ENCODE results near the gene UGT1A3.

UGT1A3 gene

DNA sequence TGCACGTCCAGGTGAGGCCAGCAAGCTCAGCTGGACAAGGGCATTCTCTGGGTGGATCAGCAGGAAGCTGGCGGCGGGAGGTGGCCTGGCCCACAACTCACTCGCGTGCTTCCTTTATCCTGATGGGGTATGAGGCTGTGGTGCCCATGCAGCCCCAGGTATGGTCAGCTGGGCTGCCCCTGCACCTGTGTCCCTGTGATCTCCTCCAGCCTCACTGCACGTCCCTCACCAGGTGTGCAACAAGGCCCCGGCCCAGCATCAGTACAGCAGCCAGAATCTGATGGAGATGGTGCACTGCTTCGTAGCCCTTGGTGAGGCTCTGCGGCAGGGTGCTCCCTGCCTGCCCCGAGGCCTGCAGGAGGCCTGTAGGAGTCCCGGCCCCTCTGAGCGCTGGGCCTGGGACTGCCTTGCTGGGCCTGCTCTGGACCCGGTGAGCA lies 66.9 kb downstream of the UGT1A3 start:
- DNase-seq (ENCODE audit: low spot score), result no peak

DNA sequence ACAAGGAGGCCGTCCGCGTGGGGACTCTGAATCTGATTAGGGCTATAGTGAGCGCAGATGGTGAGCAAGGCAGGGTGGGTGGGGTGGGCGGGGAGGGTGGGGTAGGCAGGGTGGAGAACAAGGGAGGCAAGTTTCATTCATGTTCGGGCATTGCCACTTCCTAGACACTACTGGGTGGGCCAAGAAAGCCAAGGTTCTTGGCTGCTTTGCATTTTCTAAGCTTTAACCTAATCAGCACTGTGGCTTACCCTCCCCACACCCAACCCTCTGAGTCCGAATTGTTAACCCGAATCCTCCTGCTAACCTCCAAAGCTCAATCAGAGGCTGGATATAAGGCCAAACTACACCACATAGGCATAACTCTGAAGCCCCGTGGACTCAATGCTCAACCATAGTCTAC lies 67.4 kb downstream of the UGT1A3 start:
- DNase-seq (ENCODE audit: low spot score), result no peak

DNA sequence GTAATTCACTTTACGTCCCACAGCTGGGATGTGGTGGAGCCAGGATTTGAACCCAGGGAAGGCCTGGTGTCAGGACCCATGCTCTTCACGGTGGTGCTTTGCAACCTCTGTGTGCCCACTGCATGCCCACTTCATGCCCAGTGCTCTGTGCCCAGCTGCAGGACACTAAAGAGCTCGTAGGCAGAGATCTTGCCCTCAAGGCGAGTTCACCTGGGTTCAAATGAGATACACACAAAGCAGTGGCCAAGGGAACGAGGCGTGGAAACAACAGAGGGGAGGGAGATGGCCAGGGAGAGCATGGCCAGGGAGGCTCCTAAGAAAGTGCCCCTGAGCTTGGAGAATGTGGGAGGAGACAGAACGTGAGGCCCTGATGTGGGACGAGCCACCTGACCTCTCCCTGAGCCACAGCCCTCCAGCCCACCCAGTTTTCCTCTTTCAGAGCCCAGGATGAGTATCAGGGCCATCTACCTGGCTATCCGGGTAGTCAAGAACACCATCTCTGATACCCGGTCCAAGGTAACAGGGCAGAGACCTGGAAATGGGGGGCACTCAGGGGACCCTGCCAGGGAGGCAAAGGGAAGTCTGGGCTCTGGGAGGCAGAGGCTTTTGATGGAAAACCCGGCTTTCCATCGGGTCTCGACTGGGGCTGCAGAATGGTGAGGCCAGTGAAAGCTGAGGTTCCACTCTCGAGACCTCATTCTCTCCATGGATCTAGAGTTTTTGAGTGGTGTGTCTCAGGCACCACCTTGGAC lies 69.7 kb downstream of the UGT1A3 start:
- no peak for DNase-seq (ENCODE audit: low spot score)

- no peak for DNase-seq (ENCODE audit: low spot score)
Observed at GRCh38 chr2:233799087-233799665, 70.3 kb downstream of the UGT1A3 start.

DNA sequence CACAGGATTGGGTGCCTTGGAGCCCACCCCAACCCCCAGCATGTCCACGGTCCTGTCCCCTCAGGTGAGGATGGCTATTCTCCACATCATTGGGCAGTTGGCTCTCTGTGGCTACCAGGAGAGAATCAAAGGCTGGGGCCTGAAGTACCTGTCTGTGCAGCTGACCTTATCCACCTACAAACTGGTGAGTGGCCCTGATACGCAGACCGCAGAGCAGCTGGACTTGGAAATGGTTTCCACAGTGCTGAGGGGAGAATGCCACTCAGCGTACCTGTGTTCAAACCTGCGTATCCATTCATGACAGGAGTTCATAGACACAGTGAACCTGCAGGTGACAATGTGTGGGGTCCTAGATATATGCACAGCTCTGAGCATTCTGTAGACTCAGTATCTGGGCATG lies 70.9 kb downstream of the UGT1A3 start:
- no peak for DNase-seq (ENCODE audit: low spot score)

GRCh38 chr2:233800208-233800607 lies 71.4 kb downstream of the UGT1A3 start:
- DNase-seq (ENCODE audit: low spot score), result no peak

- peak; percentile 39 for DNase-seq (ENCODE audit: low spot score)
Observed at GRCh38 chr2:233801357-233802131, 72.7 kb downstream of the UGT1A3 start.

- DNase-seq (ENCODE audit: low spot score), result no peak
Observed at GRCh38 chr2:233802132-233802815, 73.4 kb downstream of the UGT1A3 start.

DNA sequence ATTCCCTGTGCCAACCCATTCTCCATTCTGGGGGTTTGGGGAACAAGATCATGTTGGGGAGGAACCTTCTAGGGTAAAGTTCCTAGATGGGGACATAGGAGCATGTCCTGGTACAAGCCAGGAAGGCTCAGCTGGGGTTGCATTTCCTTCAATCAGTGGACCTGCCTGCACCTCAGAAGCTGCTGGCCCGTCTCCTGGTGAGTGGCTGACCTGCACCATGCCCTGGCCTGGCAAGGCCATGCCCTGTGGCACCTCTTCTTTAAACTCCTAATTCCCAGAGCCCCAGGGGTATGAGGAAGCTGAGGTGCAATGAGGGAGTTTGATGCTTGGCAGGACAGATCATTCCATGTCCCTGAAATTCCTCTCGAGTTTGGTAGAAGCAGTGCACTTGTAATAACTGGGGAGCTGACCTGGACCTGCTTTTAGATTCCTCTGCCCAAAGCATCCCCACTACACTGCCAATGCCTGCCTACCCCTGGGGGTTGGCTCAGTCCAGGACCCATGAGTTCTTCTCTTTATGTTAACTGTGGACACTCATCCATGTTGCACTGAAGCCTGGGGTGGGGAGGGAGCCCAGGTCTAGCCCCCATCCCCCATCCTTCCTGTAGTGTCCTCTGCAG lies 74.6 kb downstream of the UGT1A3 start:
- DNase-seq (ENCODE audit: low spot score), result no peak

GRCh38 chr2:233803994-233804393 lies 75.2 kb downstream of the UGT1A3 start:
- no peak for DNase-seq (ENCODE audit: low spot score)

- DNase-seq (ENCODE audit: low spot score), result no peak
Observed at GRCh38 chr2:233807215-233807865, 78.5 kb downstream of the UGT1A3 start.

- DNase-seq (ENCODE audit: low spot score), result no peak
Observed at GRCh38 chr2:233807966-233808935, 79.4 kb downstream of the UGT1A3 start.

DNA sequence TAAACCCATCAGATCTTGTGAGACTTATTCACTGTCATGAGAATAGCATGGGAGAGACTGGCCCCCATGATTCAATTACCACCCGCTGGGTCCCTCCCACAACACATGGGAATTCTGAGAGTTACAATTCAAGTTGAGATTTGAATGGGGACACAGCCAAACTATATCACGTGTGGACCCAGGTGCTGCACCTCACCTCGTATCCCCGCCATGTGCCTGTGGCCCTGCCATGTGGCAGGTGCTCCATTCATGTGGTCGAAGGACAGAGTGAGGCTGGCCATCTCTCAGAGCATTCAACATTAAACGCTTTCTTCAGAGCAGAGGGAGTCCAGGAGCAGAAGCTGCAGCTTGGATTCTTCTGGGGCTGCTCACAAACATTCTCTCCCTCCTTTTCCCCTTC lies 81.5 kb downstream of the UGT1A3 start:
- DNase-seq (ENCODE audit: low spot score), result no peak

- no peak for DNase-seq (ENCODE audit: low spot score)
Observed at GRCh38 chr2:233811087-233811486, 82.2 kb downstream of the UGT1A3 start.

- no peak for DNase-seq (ENCODE audit: low spot score)
Observed at GRCh38 chr2:233811732-233812131, 82.9 kb downstream of the UGT1A3 start.

DNA sequence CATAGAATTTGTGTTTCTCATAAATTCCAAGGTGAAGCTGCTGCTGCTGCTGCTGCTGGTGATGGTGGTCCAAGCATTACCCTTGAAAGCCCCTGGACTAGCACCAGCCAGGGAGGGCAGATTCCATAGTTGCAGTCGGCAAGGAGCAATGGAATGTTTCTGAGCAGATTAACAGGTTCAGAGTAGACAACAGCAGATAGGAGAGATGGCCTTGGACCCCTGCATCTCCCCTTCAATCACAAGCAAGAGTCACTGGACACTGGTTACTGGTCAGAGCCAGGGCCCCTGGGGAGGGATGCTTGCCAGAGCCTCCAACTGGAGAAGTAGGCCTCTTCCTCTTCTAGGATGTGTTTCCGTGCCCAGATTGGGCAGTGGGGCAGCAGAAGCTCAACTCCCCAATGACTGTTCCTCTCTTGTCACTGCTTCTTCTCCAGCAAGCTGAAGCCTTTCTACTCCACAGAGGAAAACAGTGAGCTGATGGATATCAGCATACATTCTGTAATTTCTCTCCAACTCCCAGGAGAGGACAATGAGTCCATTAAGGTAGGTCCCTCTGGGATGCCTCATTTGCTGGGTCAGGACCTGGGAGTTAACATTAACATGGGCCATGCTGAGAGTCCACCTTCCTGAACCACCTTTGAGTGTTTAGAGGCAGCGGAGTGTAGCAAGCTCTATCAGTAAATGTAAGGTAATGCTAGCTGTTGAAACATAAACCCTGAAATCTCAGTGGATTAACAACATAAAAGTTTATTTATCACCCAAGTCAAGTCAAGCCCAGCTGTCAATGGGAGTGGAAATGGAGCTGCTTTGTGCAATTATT lies 84.6 kb downstream of the UGT1A3 start:
- no peak for DNase-seq (ENCODE audit: low spot score)

GRCh38 chr2:233814056-233814835 lies 85.4 kb downstream of the UGT1A3 start:
- peak; percentile 20 for DNase-seq (ENCODE audit: low spot score)

DNA sequence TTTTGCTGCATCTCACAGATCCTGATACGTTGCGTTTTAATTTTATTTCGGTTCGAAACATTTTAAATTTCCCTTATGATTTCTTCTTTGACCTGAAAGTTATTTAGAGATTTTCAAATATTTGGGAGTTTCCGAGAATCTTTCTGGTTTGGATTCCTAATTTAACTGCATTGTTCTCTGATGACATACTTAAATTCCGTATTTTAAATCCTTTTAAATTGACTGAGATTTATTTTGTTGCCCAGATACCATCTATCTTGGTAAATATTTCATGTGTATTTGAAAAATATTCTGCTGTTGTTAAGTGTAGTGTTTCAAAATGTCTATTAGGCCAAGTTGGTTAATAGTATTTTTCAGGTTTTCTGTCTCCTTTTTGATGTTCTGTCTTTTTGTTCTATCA lies 87.0 kb downstream of the UGT1A3 start:
- no peak for DNase-seq (ENCODE audit: low spot score)

GRCh38 chr2:233816334-233816733 lies 87.5 kb downstream of the UGT1A3 start:
- DNase-seq (ENCODE audit: low spot score), result no peak
